Transverse colon (tissue), 3 donors: ENCODE measurements around the gene DCP1B.

Source experiments
- EP300 ChIP-seq: sonication (generic); formaldehyde crosslinking; IDR thresholded peaks from one replicate; pipeline ENCODE4 v1.6.1; 2017; ENCODE audit warnings: antibody characterized with exemption, low read depth
- TF ChIP-seq, protein P1 (sequence below), 5 experiments: fragments of 200-600 bp in 3 of 5; fragments of 450-650 bp in 2 of 5; sonication (generic) in 3 of 5; IDR thresholded peaks; 1 replicate in 2 of 5; 2 replicates in 3 of 5; pipeline ENCODE4 v1.5.1; 2016 to 2017; ENCODE audit warnings: antibody characterized with exemption in 5 of 5, inconsistent platforms in 3 of 5, mild to moderate bottlenecking in 2 of 5, moderate library complexity in 1 of 5

- TF ChIP-seq, protein P1, sequence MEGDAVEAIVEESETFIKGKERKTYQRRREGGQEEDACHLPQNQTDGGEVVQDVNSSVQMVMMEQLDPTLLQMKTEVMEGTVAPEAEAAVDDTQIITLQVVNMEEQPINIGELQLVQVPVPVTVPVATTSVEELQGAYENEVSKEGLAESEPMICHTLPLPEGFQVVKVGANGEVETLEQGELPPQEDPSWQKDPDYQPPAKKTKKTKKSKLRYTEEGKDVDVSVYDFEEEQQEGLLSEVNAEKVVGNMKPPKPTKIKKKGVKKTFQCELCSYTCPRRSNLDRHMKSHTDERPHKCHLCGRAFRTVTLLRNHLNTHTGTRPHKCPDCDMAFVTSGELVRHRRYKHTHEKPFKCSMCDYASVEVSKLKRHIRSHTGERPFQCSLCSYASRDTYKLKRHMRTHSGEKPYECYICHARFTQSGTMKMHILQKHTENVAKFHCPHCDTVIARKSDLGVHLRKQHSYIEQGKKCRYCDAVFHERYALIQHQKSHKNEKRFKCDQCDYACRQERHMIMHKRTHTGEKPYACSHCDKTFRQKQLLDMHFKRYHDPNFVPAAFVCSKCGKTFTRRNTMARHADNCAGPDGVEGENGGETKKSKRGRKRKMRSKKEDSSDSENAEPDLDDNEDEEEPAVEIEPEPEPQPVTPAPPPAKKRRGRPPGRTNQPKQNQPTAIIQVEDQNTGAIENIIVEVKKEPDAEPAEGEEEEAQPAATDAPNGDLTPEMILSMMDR (IDR thresholded peaks at IDR 0.05), result no peak
- TF ChIP-seq EP300, result no peak
Observed at GRCh38 chr12:2051700-2052621, 47.7 kb upstream of the DCP1B start.
